GM12865 (cell line): ENCODE results near the gene HPRT1.

Source experiments
- DNase-seq: peaks from one replicate; pipeline ENCODE4 v3.0.0; 2010; ENCODE audit warnings: low read depth
- H3K4me3 ChIP-seq: 2 replicates; pipeline ENCODE4 v1.5.1; 2011; ENCODE audit warnings: mild to moderate bottlenecking, low read depth, low read length, control low read depth
- CTCF ChIP-seq: IDR thresholded peaks from 2 replicates; pipeline ENCODE4 v1.5.1; 2011; ENCODE audit warnings: low read length, control low read depth, low read depth, inconsistent platforms; ENCODE audit not compliant: insufficient read depth; ENCODE audit errors: missing control alignments

The HPRT1 gene

GRCh38 chrX:134544513-134545151, 84.7 kb downstream of the HPRT1 start:
- DNase-seq, result no peak
- no peak overlapping the region for H3K4me3 ChIP-seq
- no peak for TF ChIP-seq CTCF

DNA sequence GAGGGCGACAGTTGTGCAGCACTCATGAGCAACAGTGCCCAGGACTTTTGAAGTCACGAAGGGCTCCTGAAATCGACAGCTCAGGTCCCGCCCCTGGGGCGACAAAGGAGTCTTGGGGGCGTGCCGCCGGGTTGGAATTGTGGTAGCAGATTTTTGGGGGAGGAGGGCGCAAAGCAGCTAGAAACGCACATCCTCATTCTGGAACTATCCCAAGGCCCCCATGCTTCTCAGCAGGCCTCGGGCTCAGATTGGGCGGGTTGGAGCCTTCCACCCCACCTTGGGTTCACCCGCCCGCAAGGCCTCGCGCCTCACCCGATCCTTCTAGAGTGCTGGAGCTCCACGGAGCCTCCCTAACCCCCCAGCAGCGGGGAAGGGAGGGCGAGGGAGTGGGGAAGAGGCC, 85.5 kb downstream of the HPRT1 start:
- TF ChIP-seq CTCF, result no peak
- no peak for DNase-seq
- H3K4me3 ChIP-seq, result no peak overlapping the region

- no peak for TF ChIP-seq CTCF
- no peak for DNase-seq
- H3K4me3 ChIP-seq, result no peak overlapping the region
These were observed 86.2 kb downstream of the HPRT1 start for GRCh38 chrX:134546187-134546586.

DNA sequence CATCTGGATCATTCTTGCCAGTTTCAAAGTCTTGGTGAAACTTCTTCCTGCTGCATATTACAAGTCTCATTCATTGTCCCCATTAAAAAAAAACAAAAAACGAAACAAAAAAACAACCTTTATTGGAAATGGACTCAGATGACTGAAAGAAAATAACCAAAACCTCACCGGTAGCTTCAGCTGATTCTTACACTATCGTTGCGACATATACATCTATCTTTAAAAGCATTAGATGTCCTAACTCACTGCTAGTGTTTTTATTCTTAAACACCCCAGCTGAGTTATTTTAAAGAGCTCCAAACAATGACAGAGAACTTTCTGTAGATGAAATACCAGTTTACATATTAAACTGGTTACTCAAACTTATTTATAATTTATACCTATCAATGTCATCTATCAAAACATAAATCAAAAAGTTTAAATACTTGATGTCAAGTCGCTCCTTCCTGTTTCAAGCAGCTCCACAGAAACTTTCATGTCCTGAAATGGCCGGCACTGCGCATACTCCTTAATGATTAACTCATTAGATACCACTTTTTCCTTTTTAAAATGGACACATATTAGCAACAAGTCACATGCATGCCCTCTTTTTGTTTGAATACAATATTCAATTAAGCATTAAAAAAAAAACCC, 87.2 kb downstream of the HPRT1 start:
- TF ChIP-seq CTCF, result no peak
- no peak for DNase-seq
- no peak overlapping the region for H3K4me3 ChIP-seq

- TF ChIP-seq CTCF, result no peak
- peak; percentile 63 for DNase-seq
- H3K4me3 ChIP-seq, result peak overlapping the region; percentile 82
These were observed 88.6 kb downstream of the HPRT1 start for GRCh38 chrX:134548257-134549201.
